Measurements from ENCODE around the gene NCDN.
"Not testable (repeated sequence)": the region's sequence is repeated elsewhere in the genome, so short reads cannot be mapped to it uniquely, and the experiment has no call there.

Gene NCDN

GRCh38 chr1:35572296-35572695 is 14.7 kb downstream of the NCDN start:
- DNase-seq: no peak

- DNase-seq: no peak
Measured at GRCh38 chr1:35573198-35574124, 15.9 kb downstream of the NCDN start, which contains the start of gene TFAP2E. Gene TFAP2E, plus strand, starts transcription at chr1:35573314. Its CDS starts 264 bp downstream, at chr1:35573578.

- DNase-seq: no peak
Measured at GRCh38 chr1:35574125-35574654, 16.6 kb downstream of the NCDN start.

- DNase-seq: no peak
Measured at GRCh38 chr1:35574655-35575415, 17.2 kb downstream of the NCDN start.

GRCh38 chr1:35575416-35575958 is 17.9 kb downstream of the NCDN start:
- DNase-seq: no peak

GRCh38 chr1:35576061-35576765 is 18.6 kb downstream of the NCDN start:
- no peak for DNase-seq

- DNase-seq: not testable (repeated sequence)
Measured at GRCh38 chr1:35576766-35577070, 19.1 kb downstream of the NCDN start.

GRCh38 chr1:35577071-35577998 is 19.7 kb downstream of the NCDN start:
- DNase-seq: no peak

- DNase-seq: no peak
Measured at GRCh38 chr1:35580949-35581388, 23.4 kb downstream of the NCDN start.

GRCh38 chr1:35581621-35582020 is 24.0 kb downstream of the NCDN start:
- not testable (repeated sequence) for DNase-seq

- no peak for DNase-seq
Measured at GRCh38 chr1:35585281-35585680, 27.7 kb downstream of the NCDN start.

- DNase-seq: not testable (repeated sequence)
Measured at GRCh38 chr1:35585805-35586204, 28.2 kb downstream of the NCDN start.

- no peak for DNase-seq
Measured at GRCh38 chr1:35586808-35587207, 29.2 kb downstream of the NCDN start.

GRCh38 chr1:35587736-35588135 is 30.1 kb downstream of the NCDN start:
- DNase-seq: no peak

- DNase-seq: no peak
Measured at GRCh38 chr1:35588197-35588910, 30.8 kb downstream of the NCDN start.

- DNase-seq: no peak
Measured at GRCh38 chr1:35589516-35590427, 32.2 kb downstream of the NCDN start.

- DNase-seq: no peak
Measured at GRCh38 chr1:35590476-35591040, 33.0 kb downstream of the NCDN start.

- no peak for DNase-seq
Measured at GRCh38 chr1:35591211-35591610, 33.6 kb downstream of the NCDN start.

- no peak for DNase-seq
Measured at GRCh38 chr1:35592991-35593769, 35.6 kb downstream of the NCDN start.
